ENCODE results near the gene TRIM74.
A peak's percentile ranks its signal among the peaks of the same experiment; 100 is the strongest.
"Not testable (repeated sequence)": the region's sequence is repeated elsewhere in the genome, so short reads cannot be mapped to it uniquely, and the experiment has no call there.

The TRIM74 gene

GRCh38 chr7:72954563-72955198 is 14.6 kb downstream of the TRIM74 start:
- DNase-seq, result not testable (repeated sequence)

- DNase-seq, result not testable (repeated sequence)
These were observed 15.2 kb downstream of the TRIM74 start for GRCh38 chr7:72953901-72954562.

- not testable (repeated sequence) for DNase-seq
These were observed 18.8 kb downstream of the TRIM74 start for GRCh38 chr7:72950432-72950831.

GRCh38 chr7:72949686-72950085 is 19.6 kb downstream of the TRIM74 start:
- DNase-seq, result not testable (repeated sequence)

GRCh38 chr7:72949276-72949675 is 20.0 kb downstream of the TRIM74 start:
- not testable (repeated sequence) for DNase-seq

- DNase-seq, result not testable (repeated sequence)
These were observed 20.6 kb downstream of the TRIM74 start for GRCh38 chr7:72948714-72949113.

GRCh38 chr7:72946130-72946745 is 23.0 kb downstream of the TRIM74 start:
- not testable (repeated sequence) for DNase-seq

- DNase-seq, result not testable (repeated sequence)
These were observed 23.7 kb downstream of the TRIM74 start for GRCh38 chr7:72945597-72945996.

- not testable (repeated sequence) for DNase-seq
These were observed 24.3 kb downstream of the TRIM74 start for GRCh38 chr7:72944937-72945336.

GRCh38 chr7:72942956-72943355 is 26.3 kb downstream of the TRIM74 start:
- not testable (repeated sequence) for DNase-seq

GRCh38 chr7:72942022-72942705 is 27.1 kb downstream of the TRIM74 start:
- DNase-seq, result not testable (repeated sequence)

GRCh38 chr7:72928216-72928615 is 41.0 kb downstream of the TRIM74 start:
- DNase-seq, result not testable (repeated sequence)

GRCh38 chr7:72927791-72928190 is 41.5 kb downstream of the TRIM74 start:
- DNase-seq, result not testable (repeated sequence)

GRCh38 chr7:72925546-72926120 is 43.6 kb downstream of the TRIM74 start:
- DNase-seq, result no peak

- DNase-seq, result peak; percentile 56 to 57
These were observed 44.3 kb downstream of the TRIM74 start, which contains the start of gene POM121 for GRCh38 chr7:72924733-72925545. Gene POM121, plus strand, starts transcription at chr7:72925095. Its CDS starts 27 bp downstream, at chr7:72925122.

GRCh38 chr7:72924386-72924732 is 44.9 kb downstream of the TRIM74 start:
- DNase-seq, result no peak

- no peak for DNase-seq
These were observed 50.0 kb downstream of the TRIM74 start for GRCh38 chr7:72919256-72919775.

- peak; percentile 31 to 41 for DNase-seq
These were observed 54.3 kb downstream of the TRIM74 start for GRCh38 chr7:72914756-72915525.

GRCh38 chr7:72913750-72914149 is 55.5 kb downstream of the TRIM74 start:
- not testable (repeated sequence) for DNase-seq

- DNase-seq, result not testable (repeated sequence)
These were observed 57.9 kb downstream of the TRIM74 start for GRCh38 chr7:72911395-72911794.

Measured in AML-193 (cell line).